HCT116 (cell line): ENCODE data around the gene LRRTM4. TPM values are rescaled to one million over a fixed set of nuclear protein-coding genes. Genes with fewer than 3 reads are reported as not detected.

Experiments used
- ATAC-seq: fragments of 200-7000 bp; cut with Tn5 transposase; 2 replicates; pipeline ENCODE4 v1.9.1; 2020; ENCODE audit warnings: mild to moderate bottlenecking, moderate library complexity
- BruUV-seq: library from RNA; stranded (reverse); fragments of 400-500 nt; replicated peaks from 2 replicates; lab custom pipeline; 2021; lab: Mats Ljungman, UMichigan
- CTCF ChIA-PET: fragments of 300-600 bp; sonication (Branson Sonifier 250); formaldehyde crosslinking; loops from one replicate; lab custom pipeline; 2021; ENCODE audit warnings: antibody characterized with exemption; lab: Charles Lee
- POLR2A ChIA-PET: fragments of 300-600, 350-600 bp; sonication (Branson Sonifier 250); formaldehyde crosslinking; loops from one replicate; lab custom pipeline; 2021; ENCODE audit warnings: antibody characterized with exemption; lab: Charles Lee
- RAD21 ChIA-PET, 2 experiments: fragments of 300-600 bp; sonication (Branson Sonifier 250); formaldehyde crosslinking; loops; one replicate each; lab custom pipeline; 2023; ENCODE audit warnings: low total read pairs in 2 of 2; ENCODE audit not compliant: uncharacterized antibody in 2 of 2, unreplicated experiment in 2 of 2, low non-redundant PET in 1 of 2; lab: Charles Lee
- DNase-seq: peaks from one replicate; pipeline ENCODE4 v3.0.0-alpha.2; 2010; ENCODE audit warnings: low read depth, low spot score
- H2AFZ ChIP-seq: fragments of 200-600 bp; shearing (Covaris generic), sonication (generic); 2 replicates; pipeline ENCODE4 v1.6.1; 2017; ENCODE audit warnings: low read depth, mixed run types, mixed read lengths, antibody characterized with exemption, low read length; ENCODE audit not compliant: poor library complexity, severe bottlenecking
- H3K27ac ChIP-seq: 2 replicates; pipeline ENCODE4 v1.5.1; 2012; ENCODE audit warnings: low read depth, low read length
- H3K27me3 ChIP-seq: fragments of 200-600 bp; sonication (generic); 2 replicates; pipeline ENCODE4 v1.6.1; 2016; ENCODE audit warnings: mixed run types, low read length, mixed read lengths; ENCODE audit not compliant: insufficient read depth
- H3K36me3 ChIP-seq, 2 experiments: fragments of 200-500 bp in 1 of 2; fragments of 200-600 bp in 1 of 2; sonication (Bioruptor generic) in 1 of 2; sonication (generic) in 1 of 2; 2 replicates each; pipeline versions ENCODE4 v1.5.1 to v1.6.1; 2014 to 2016; ENCODE audit warnings: low read length in 2 of 2, inconsistent platforms in 1 of 2, mixed read lengths in 1 of 2, mixed run types in 1 of 2; ENCODE audit not compliant: insufficient read depth in 2 of 2, control insufficient read depth in 1 of 2
- H3K4me1 ChIP-seq, 2 experiments: fragments of 200-600 bp in 1 of 2; sonication (generic) in 1 of 2; 2 replicates each; pipeline versions ENCODE4 v1.5.1 to v1.6.1; 2012 to 2017; ENCODE audit warnings: low read length in 2 of 2, inconsistent platforms in 1 of 2, mild to moderate bottlenecking in 1 of 2, mixed read lengths in 1 of 2, mixed run types in 1 of 2, moderate library complexity in 1 of 2; ENCODE audit not compliant: insufficient read depth in 2 of 2, control insufficient read depth in 1 of 2
- H3K4me2 ChIP-seq: fragments of 200-600 bp; sonication (generic); 2 replicates; pipeline ENCODE4 v1.6.1; 2017; ENCODE audit warnings: mixed run types, low read length, mixed read lengths
- H3K4me3 ChIP-seq, 2 experiments: fragments of 200-600 bp in 1 of 2; sonication (generic) in 1 of 2; replicated peaks in 1 of 2; 2 replicates each; pipeline ENCODE4 v1.5.1; 2011 to 2016; ENCODE audit warnings: low read length in 2 of 2, control low read depth in 1 of 2, low read depth in 1 of 2, mild to moderate bottlenecking in 1 of 2, mixed read lengths in 1 of 2, mixed run types in 1 of 2
- H3K79me2 ChIP-seq: fragments of 200-600 bp; sonication (generic); 2 replicates; pipeline ENCODE4 v1.6.1; 2017; ENCODE audit warnings: mild to moderate bottlenecking, mixed run types, low read length, moderate library complexity, mixed read lengths; ENCODE audit not compliant: insufficient read depth
- H3K9ac ChIP-seq: fragments of 200-600 bp; sonication (generic); 2 replicates; pipeline ENCODE4 v1.6.1; 2016; ENCODE audit warnings: low read length, mixed read lengths
- H3K9me2 ChIP-seq: fragments of 200-600 bp; sonication (generic), shearing (Covaris generic); 2 replicates; pipeline ENCODE4 v1.6.1; 2017; ENCODE audit warnings: mixed run types, mild to moderate bottlenecking, moderate library complexity; ENCODE audit not compliant: insufficient read depth
- H3K9me3 ChIP-seq, 2 experiments: fragments of 200-500 bp in 1 of 2; fragments of 200-600 bp in 1 of 2; sonication (Bioruptor generic) in 1 of 2; sonication (generic) in 1 of 2; 2 replicates each; pipeline ENCODE4 v1.6.1; 2014 to 2017; ENCODE audit warnings: low read length in 2 of 2, mixed read lengths in 2 of 2, inconsistent platforms in 1 of 2, low read depth in 1 of 2, mild to moderate bottlenecking in 1 of 2, mixed run types in 1 of 2, moderate library complexity in 1 of 2; ENCODE audit not compliant: control insufficient read depth in 1 of 2, insufficient read depth in 1 of 2
- H4K20me1 ChIP-seq: fragments of 200-600 bp; sonication (generic), shearing (Covaris generic); 2 replicates; pipeline ENCODE4 v1.6.1; 2017; ENCODE audit warnings: mixed run types, mild to moderate bottlenecking, moderate library complexity; ENCODE audit not compliant: insufficient read depth
- EGR1 ChIP-seq: IDR thresholded peaks from 2 replicates; pipeline ENCODE4 v1.6.1; 2012; ENCODE audit warnings: low read depth
- ELF1 ChIP-seq: IDR thresholded peaks from 2 replicates; pipeline ENCODE4 v1.6.1; 2012; ENCODE audit warnings: low read depth, borderline replicate concordance
- FOSL1 ChIP-seq: IDR thresholded peaks from 2 replicates; pipeline ENCODE4 v1.6.1; 2012; ENCODE audit warnings: low read depth
- JUND ChIP-seq: IDR thresholded peaks from 2 replicates; pipeline ENCODE4 v1.6.1; 2012
- POLR2A ChIP-seq: IDR thresholded peaks from 2 replicates; pipeline ENCODE4 v1.7.0; 2011; ENCODE audit warnings: borderline replicate concordance; ENCODE audit not compliant: insufficient read depth, insufficient read length; ENCODE audit errors: extremely low read depth
- POLR2AphosphoS5 ChIP-seq: IDR thresholded peaks from 2 replicates; pipeline ENCODE4 v1.6.1; 2011; ENCODE audit warnings: mild to moderate bottlenecking, low read depth, low read length, moderate library complexity
- SIN3A ChIP-seq: IDR thresholded peaks from 2 replicates; pipeline ENCODE4 v1.6.1; 2012; ENCODE audit warnings: low read depth
- SP1 ChIP-seq: IDR thresholded peaks from 2 replicates; pipeline ENCODE4 v1.6.1; 2012; ENCODE audit warnings: low read depth
- SRF ChIP-seq: IDR thresholded peaks from 2 replicates; pipeline ENCODE4 v1.6.1; 2012; ENCODE audit warnings: low read depth
- ZFX ChIP-seq: fragments of 450-650 bp; IDR thresholded peaks from 2 replicates; pipeline ENCODE4 v1.6.1; 2017
- ZNF274 ChIP-seq: fragments of 200-500 bp; sonication (Bioruptor generic); IDR thresholded peaks from 2 replicates; pipeline ENCODE4 v1.6.1; 2014; ENCODE audit warnings: mild to moderate bottlenecking, low read depth, low read length, inconsistent platforms
- intact Hi-C: fragments of 100-400 bp; cut with micrococcal nuclease; formaldehyde crosslinking; loops from 2 replicates; pipeline ENCODE4 v1.10.0; 2022
- total RNA-seq: library from RNA; stranded (reverse); gene quantifications from one replicate; pipeline ENCODE4 v1.2.1, GENCODE V29; 2021; ENCODE audit not compliant: unreplicated experiment
- TF ChIP-seq, protein P1 (sequence below), 3 experiments: fragments of 200-600 bp in 1 of 3; sonication (generic) in 1 of 3; IDR thresholded peaks in 2 of 3; conservative IDR thresholded peaks in 1 of 3; 2 replicates each; pipeline ENCODE4 v1.5.1; 2012 to 2017; ENCODE audit warnings: low read depth in 2 of 3, low read length in 2 of 3, antibody characterized with exemption in 1 of 3, borderline replicate concordance in 1 of 3, control low read depth in 1 of 3, mild to moderate bottlenecking in 1 of 3, mixed read lengths in 1 of 3, mixed run types in 1 of 3, moderate library complexity in 1 of 3; ENCODE audit not compliant: insufficient read depth in 1 of 3

LRRTM4 gene
- total RNA-seq, 1 experiment from 2014 or later, result 0.25 TPM

DNA sequence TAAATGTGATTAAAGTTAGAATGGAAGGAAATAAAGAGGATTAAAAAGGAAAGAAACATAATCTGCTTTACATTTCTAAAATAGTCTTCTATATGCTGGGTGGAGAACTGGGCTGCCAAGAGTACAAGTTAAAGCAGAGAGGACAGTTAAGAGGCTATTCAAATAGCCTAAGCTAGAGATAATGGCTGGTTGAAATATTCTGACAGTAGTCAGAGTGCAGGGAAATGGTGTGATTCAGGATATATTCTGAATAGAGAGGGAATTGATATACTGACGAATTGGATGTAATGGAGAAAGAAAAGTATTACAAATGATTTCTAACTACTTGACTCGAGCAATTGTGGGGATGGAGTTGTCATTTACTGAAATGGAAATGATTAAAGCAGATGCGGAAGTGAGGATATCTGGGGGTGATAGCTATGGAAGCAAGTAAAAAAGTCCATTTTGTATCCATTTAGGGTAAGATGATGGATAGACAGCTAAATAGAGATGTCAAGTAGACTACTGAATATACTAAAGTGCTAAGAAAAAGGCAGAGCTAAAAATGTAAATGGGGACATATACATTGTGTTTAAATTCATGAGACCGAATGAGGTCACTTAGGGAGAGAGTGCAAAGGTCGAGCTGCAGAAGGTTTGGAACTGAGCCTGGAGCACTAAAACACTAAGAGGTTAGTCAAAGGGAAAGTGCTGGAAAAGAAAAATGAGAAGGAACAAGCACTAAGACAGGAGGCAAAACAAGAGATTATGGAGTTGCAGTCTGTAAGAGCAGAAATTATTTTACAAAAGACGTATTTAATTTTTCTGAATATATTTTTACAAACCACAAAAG, 696.8 kb downstream of the LRRTM4 start:
- CTCF ChIA-PET, result no interaction called here
- ATAC-seq (no peak), DNase-seq (no peak)
- Histone ChIP-seq H2AFZ (no peak overlapping the region), H3K9ac (no peak overlapping the region), H3K79me2 (no peaks in the 10 kb centered on the region), H3K27me3 (no peaks in the 10 kb centered on the region), H3K4me2 (no peak overlapping the region), H4K20me1 (no peaks in the 10 kb centered on the region), H3K9me3 (peaks cover 9 to 27% of the 10 kb centered on the region in 2 experiments; a peak in 2 of 4 replicates), H3K4me1 (no peaks in the 10 kb centered on the region), H3K27ac (no peak overlapping the region), H3K9me2 (no peaks in the 10 kb centered on the region), H3K4me3 (no peak overlapping the region), H3K36me3 (no peaks in the 10 kb centered on the region)
- TF ChIP-seq SRF (no peak), FOSL1 (no peak), JUND (no peak), SIN3A (no peak), POLR2AphosphoS5 (no peak), POLR2A (no peak), EGR1 (no peak), SP1 (no peak), ELF1 (no peak), ZNF274 (no peak), ZFX (no peak)
- TF ChIP-seq, protein P1, sequence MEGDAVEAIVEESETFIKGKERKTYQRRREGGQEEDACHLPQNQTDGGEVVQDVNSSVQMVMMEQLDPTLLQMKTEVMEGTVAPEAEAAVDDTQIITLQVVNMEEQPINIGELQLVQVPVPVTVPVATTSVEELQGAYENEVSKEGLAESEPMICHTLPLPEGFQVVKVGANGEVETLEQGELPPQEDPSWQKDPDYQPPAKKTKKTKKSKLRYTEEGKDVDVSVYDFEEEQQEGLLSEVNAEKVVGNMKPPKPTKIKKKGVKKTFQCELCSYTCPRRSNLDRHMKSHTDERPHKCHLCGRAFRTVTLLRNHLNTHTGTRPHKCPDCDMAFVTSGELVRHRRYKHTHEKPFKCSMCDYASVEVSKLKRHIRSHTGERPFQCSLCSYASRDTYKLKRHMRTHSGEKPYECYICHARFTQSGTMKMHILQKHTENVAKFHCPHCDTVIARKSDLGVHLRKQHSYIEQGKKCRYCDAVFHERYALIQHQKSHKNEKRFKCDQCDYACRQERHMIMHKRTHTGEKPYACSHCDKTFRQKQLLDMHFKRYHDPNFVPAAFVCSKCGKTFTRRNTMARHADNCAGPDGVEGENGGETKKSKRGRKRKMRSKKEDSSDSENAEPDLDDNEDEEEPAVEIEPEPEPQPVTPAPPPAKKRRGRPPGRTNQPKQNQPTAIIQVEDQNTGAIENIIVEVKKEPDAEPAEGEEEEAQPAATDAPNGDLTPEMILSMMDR (IDR thresholded peaks at IDR 0.05 in 2 of 3, conservative IDR thresholded peaks at IDR 0.05 in 1 of 3; ENCODE audit: borderline replicate concordance in 1 of 3, insufficient read depth in 1 of 3, low read depth in 2 of 3, low read length in 2 of 3), result no peak
- POLR2A ChIA-PET, result no interaction called here
- RAD21 ChIA-PET, result no interaction called here
- BruUV-seq, result no TSS peak
- intact Hi-C loops, result no loop called here
